GM21723 (cell line): ENCODE measurements around the gene BBS9.
"Not testable (repeated sequence)": the region's sequence is repeated elsewhere in the genome, so short reads cannot be mapped to it uniquely, and the experiment has no call there.

Experiments
- ATAC-seq: cut with Tn5 transposase; IDR thresholded peaks from one replicate; pipeline ENCODE4 v1.9.1; 2021; ENCODE audit warnings: mild to moderate bottlenecking, moderate library complexity; ENCODE audit not compliant: unreplicated experiment

The BBS9 gene

GRCh38 chr7:33485747-33486493 is 356.6 kb downstream of the BBS9 start:
- no peak for ATAC-seq

GRCh38 chr7:33486633-33487032 is 357.3 kb downstream of the BBS9 start:
- ATAC-seq, result no peak

GRCh38 chr7:33487998-33488682 is 358.8 kb downstream of the BBS9 start:
- peak; percentile 80 for ATAC-seq

GRCh38 chr7:33494474-33494873 is 365.1 kb downstream of the BBS9 start:
- no peak for ATAC-seq

- ATAC-seq, result no peak
Measured at GRCh38 chr7:33495207-33495606, 365.8 kb downstream of the BBS9 start.

- no peak for ATAC-seq
Measured at GRCh38 chr7:33497051-33497450, 367.7 kb downstream of the BBS9 start.

GRCh38 chr7:33500703-33501701 is 371.6 kb downstream of the BBS9 start:
- no peak for ATAC-seq

- ATAC-seq, result no peak
Measured at GRCh38 chr7:33503014-33503413, 373.6 kb downstream of the BBS9 start.

- no peak for ATAC-seq
Measured at GRCh38 chr7:33503736-33504135, 374.4 kb downstream of the BBS9 start.

- no peak for ATAC-seq
Measured at GRCh38 chr7:33504266-33504665, 374.9 kb downstream of the BBS9 start.

GRCh38 chr7:33509206-33509605 is 379.8 kb downstream of the BBS9 start:
- no peak for ATAC-seq

GRCh38 chr7:33511778-33512177 is 382.4 kb downstream of the BBS9 start:
- no peak for ATAC-seq

GRCh38 chr7:33516568-33516967 is 387.2 kb downstream of the BBS9 start:
- no peak for ATAC-seq

- ATAC-seq, result no peak
Measured at GRCh38 chr7:33517191-33517590, 387.8 kb downstream of the BBS9 start.

- ATAC-seq, result not testable (repeated sequence)
Measured at GRCh38 chr7:33527008-33527407, 397.6 kb downstream of the BBS9 start.

GRCh38 chr7:33527613-33528012 is 398.2 kb downstream of the BBS9 start:
- ATAC-seq, result not testable (repeated sequence)

- no peak for ATAC-seq
Measured at GRCh38 chr7:33529070-33529469, 399.7 kb downstream of the BBS9 start.

GRCh38 chr7:33530664-33531063 is 401.3 kb downstream of the BBS9 start:
- no peak for ATAC-seq

- ATAC-seq, result no peak
Measured at GRCh38 chr7:33531888-33532287, 402.5 kb downstream of the BBS9 start.

- ATAC-seq, result no peak
Measured at GRCh38 chr7:33534833-33535232, 405.5 kb downstream of the BBS9 start.

GRCh38 chr7:33535989-33536388 is 406.6 kb downstream of the BBS9 start:
- ATAC-seq, result no peak
